Tibial nerve (tissue), 4 donors: Measurements from ENCODE around the gene PRICKLE1.

Experiments used
- EP300 ChIP-seq, 2 donors: sonication (generic); formaldehyde crosslinking; IDR thresholded peaks; one replicate each; pipeline ENCODE4 v1.6.1; 2017; ENCODE audit warnings: antibody characterized with exemption in 2 of 2, mild to moderate bottlenecking in 1 of 2
- POLR2A ChIP-seq, 2 donors: fragments of 450-650 bp; IDR thresholded peaks; one replicate each; pipeline ENCODE4 v1.6.1; 2017; ENCODE audit warnings: antibody characterized with exemption in 2 of 2, mild to moderate bottlenecking in 2 of 2, moderate library complexity in 2 of 2
- TF ChIP-seq, protein P1 (sequence below), 5 experiments: fragments of 200-600 bp in 3 of 5; fragments of 450-650 bp in 2 of 5; sonication (generic) in 3 of 5; IDR thresholded peaks; one replicate each; pipeline ENCODE4 v1.5.1; 2016 to 2019; ENCODE audit warnings: antibody characterized with exemption in 5 of 5, mild to moderate bottlenecking in 3 of 5, moderate library complexity in 2 of 5

DNA sequence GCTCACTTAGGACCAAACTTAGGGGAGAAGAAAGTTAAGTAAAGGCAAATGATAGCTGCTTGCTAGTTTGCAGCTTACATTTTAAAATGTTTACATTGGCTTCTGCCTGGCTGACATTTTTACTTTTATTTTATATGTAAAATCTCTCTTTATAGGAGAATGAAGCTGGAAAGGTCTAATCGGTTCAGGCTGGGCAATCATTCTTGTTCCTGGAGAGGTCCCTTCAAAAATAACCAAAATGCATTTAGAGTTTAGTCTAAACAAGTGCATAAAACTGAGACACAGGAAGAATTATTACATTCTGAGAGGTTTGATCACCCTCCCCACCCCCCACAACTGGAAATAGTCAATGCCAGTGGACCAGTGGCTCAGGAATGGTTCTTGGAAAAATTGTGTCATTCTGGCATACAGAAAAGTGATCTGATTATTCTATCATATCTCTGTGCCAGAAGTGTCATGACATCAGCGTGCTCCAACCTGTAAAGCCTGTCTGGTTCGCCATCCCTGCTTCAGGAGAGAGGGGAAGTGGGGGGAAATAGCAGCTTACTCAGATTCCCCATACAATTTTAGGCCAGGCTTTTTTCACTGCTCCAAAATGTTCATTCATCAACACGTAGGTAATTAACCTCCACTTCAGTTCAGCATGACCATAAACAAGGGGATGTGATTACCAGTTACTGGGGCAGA is 4.2 kb downstream of the PRICKLE1 start:
- TF ChIP-seq POLR2A (IDR thresholded peaks at IDR 0.05) (no peak), EP300 (IDR thresholded peaks at IDR 0.05) (no peak)
- TF ChIP-seq, protein P1, sequence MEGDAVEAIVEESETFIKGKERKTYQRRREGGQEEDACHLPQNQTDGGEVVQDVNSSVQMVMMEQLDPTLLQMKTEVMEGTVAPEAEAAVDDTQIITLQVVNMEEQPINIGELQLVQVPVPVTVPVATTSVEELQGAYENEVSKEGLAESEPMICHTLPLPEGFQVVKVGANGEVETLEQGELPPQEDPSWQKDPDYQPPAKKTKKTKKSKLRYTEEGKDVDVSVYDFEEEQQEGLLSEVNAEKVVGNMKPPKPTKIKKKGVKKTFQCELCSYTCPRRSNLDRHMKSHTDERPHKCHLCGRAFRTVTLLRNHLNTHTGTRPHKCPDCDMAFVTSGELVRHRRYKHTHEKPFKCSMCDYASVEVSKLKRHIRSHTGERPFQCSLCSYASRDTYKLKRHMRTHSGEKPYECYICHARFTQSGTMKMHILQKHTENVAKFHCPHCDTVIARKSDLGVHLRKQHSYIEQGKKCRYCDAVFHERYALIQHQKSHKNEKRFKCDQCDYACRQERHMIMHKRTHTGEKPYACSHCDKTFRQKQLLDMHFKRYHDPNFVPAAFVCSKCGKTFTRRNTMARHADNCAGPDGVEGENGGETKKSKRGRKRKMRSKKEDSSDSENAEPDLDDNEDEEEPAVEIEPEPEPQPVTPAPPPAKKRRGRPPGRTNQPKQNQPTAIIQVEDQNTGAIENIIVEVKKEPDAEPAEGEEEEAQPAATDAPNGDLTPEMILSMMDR (IDR thresholded peaks at IDR 0.05), result no peak
